Endothelial cell of umbilical vein (primary cell): ENCODE measurements around the gene ATF6B. TPM values are rescaled to one million over a fixed set of nuclear protein-coding genes. Genes with fewer than 3 reads are reported as not detected.

ENCODE experiments used
- BruUV-seq: library from RNA; stranded (reverse); fragments of 400-500 nt; replicated peaks from 2 replicates; lab custom pipeline; 2021; lab: Mats Ljungman, UMichigan
- CTCF ChIA-PET: fragments of 300-600, 350-600 bp; sonication (Branson Sonifier 250); formaldehyde crosslinking; loops from one replicate; lab custom pipeline; 2021; ENCODE audit warnings: antibody characterized with exemption, inconsistent platforms; lab: Charles Lee
- POLR2A ChIA-PET: fragments of 300-600, 350-600 bp; sonication (Branson Sonifier 250); formaldehyde crosslinking; loops from one replicate; lab custom pipeline; 2021; ENCODE audit warnings: antibody characterized with exemption, inconsistent platforms; lab: Charles Lee
- DNase-seq: peaks from one replicate; pipeline ENCODE4 v3.0.0-alpha.2; 2011; ENCODE audit warnings: low read depth, low spot score
- FAIRE-seq: peaks from 2 replicates; lab custom pipeline; 2011; peaks lifted over from hg19 to GRCh38; lab: Jason Lieb, UNC
- H2AFZ ChIP-seq: 2 replicates; pipeline ENCODE4 v1.6.0; 2012; ENCODE audit warnings: low read depth, low read length, control low read depth, inconsistent platforms
- H3K27ac ChIP-seq: 2 replicates; pipeline ENCODE4 v1.5.1; 2011; ENCODE audit warnings: low read depth, mild to moderate bottlenecking, control low read depth, low read length, moderate library complexity; ENCODE audit not compliant: insufficient read depth
- H3K27me3 ChIP-seq, 2 experiments: 2 replicates each; pipeline versions ENCODE4 v1.6.0 to v1.6.1; 2011; ENCODE audit warnings: low read length in 2 of 2, mixed read lengths in 1 of 2; ENCODE audit not compliant: control insufficient read depth in 2 of 2, insufficient read depth in 2 of 2
- H3K36me3 ChIP-seq, 2 experiments: 2 replicates in 1 of 2; 3 replicates in 1 of 2; pipeline ENCODE4 v1.5.1; 2011; ENCODE audit warnings: low read length in 2 of 2, mild to moderate bottlenecking in 1 of 2, moderate library complexity in 1 of 2; ENCODE audit not compliant: control insufficient read depth in 2 of 2, insufficient read depth in 2 of 2; ENCODE audit errors: extremely low read depth in 1 of 2
- H3K4me1 ChIP-seq: 3 replicates; pipeline ENCODE4 v1.5.1; 2011; ENCODE audit warnings: mild to moderate bottlenecking, low read length; ENCODE audit not compliant: control insufficient read depth, insufficient read depth; ENCODE audit errors: extremely low read depth
- H3K4me2 ChIP-seq: 2 replicates; pipeline ENCODE4 v1.6.1; 2011; ENCODE audit warnings: low read length, control low read depth, mixed read lengths; ENCODE audit not compliant: insufficient read depth
- H3K4me3 ChIP-seq, 3 experiments: fragments of 200-600 bp in 1 of 3; sonication (generic), shearing (Covaris generic) in 1 of 3; replicated peaks in 1 of 3; 2 replicates each; pipeline ENCODE4 v1.5.1; 2011 to 2016; ENCODE audit warnings: control low read depth in 3 of 3, low read length in 3 of 3, mild to moderate bottlenecking in 2 of 3, inconsistent platforms in 1 of 3, low read depth in 1 of 3, moderate library complexity in 1 of 3; ENCODE audit not compliant: insufficient read depth in 1 of 3
- H3K79me2 ChIP-seq: 2 replicates; pipeline ENCODE4 v1.6.0; 2012; ENCODE audit warnings: low read length, inconsistent platforms; ENCODE audit not compliant: control insufficient read depth, insufficient read depth
- H3K9ac ChIP-seq: replicated peaks from 2 replicates; pipeline ENCODE3; 2011; ENCODE audit warnings: low read length, control low read depth; ENCODE audit not compliant: insufficient read depth; ENCODE audit errors: extremely low read depth
- H3K9me1 ChIP-seq: replicated peaks from 3 replicates; pipeline ENCODE4 v1.6.0; 2011; ENCODE audit warnings: mild to moderate bottlenecking, low read length; ENCODE audit not compliant: control insufficient read depth, insufficient read depth; ENCODE audit errors: extremely low read depth
- H3K9me3 ChIP-seq: replicated peaks from 2 replicates; pipeline ENCODE4 v1.5.1; 2012; ENCODE audit warnings: low read length, inconsistent platforms; ENCODE audit not compliant: control insufficient read depth, insufficient read depth
- H4K20me1 ChIP-seq: replicated peaks from 2 replicates; pipeline ENCODE3; 2011; ENCODE audit warnings: mild to moderate bottlenecking, low read length; ENCODE audit not compliant: control insufficient read depth, insufficient read depth; ENCODE audit errors: extremely low read depth
- EZH2 ChIP-seq: IDR thresholded peaks from 2 replicates; pipeline ENCODE4 v1.6.1; 2012; ENCODE audit warnings: borderline replicate concordance, low read depth, mild to moderate bottlenecking, moderate library complexity, low read length, inconsistent platforms; ENCODE audit not compliant: severe bottlenecking
- FOS ChIP-seq: IDR thresholded peaks from 2 replicates; pipeline ENCODE4 v1.6.1; 2011; ENCODE audit warnings: mild to moderate bottlenecking, low read length, moderate library complexity, borderline replicate concordance; ENCODE audit not compliant: insufficient read depth
- GATA2 ChIP-seq: IDR thresholded peaks from 2 replicates; pipeline ENCODE4 v1.7.0; 2011; ENCODE audit warnings: low read depth, mild to moderate bottlenecking, moderate library complexity, mixed read lengths, low read length; ENCODE audit not compliant: insufficient read length, insufficient read depth
- JUN ChIP-seq: IDR thresholded peaks from 2 replicates; pipeline ENCODE4 v1.6.1; 2011; ENCODE audit warnings: borderline replicate concordance, low read depth; ENCODE audit not compliant: insufficient read length, insufficient read depth
- MYC ChIP-seq: IDR thresholded peaks from one replicate; pipeline ENCODE4 v1.6.1; 2011; ENCODE audit warnings: mild to moderate bottlenecking, low read depth, low read length
- POLR2A ChIP-seq: IDR thresholded peaks from 2 replicates; pipeline ENCODE4 v1.6.1; 2012; ENCODE audit warnings: low read depth, mild to moderate bottlenecking, control low read depth, low read length
- POLR2AphosphoS5 ChIP-seq: IDR thresholded peaks from 2 replicates; pipeline ENCODE4 v1.6.1; 2012; ENCODE audit warnings: low read depth, mild to moderate bottlenecking, control low read depth, low read length, moderate library complexity; ENCODE audit not compliant: insufficient read depth
- dilution Hi-C: fragments of 300-500 bp; cut with MboI; formaldehyde crosslinking; loops from one replicate; pipeline ENCODE4 v1.15.0; 2019; ENCODE audit warnings: low sequenced_read_pairs; ENCODE audit not compliant: extremely low pct_ligation_motif_present
- intact Hi-C: fragments of 100-400 bp; cut with micrococcal nuclease; formaldehyde crosslinking; loops from one replicate; pipeline ENCODE4 v1.10.0; 2022
- polyA plus RNA-seq, 4 experiments: library from polyadenylated mRNA; depleted of rRNA in 3 of 4; stranded (reverse) in 3 of 4; unstranded in 1 of 4; fragments of >200 nt; gene quantifications; 2 replicates each; pipeline versions ENCODE4 v1.2.1 to v1.2.3, GENCODE V29; 2011 to 2012; ENCODE audit warnings: missing spikeins in 1 of 4
- total RNA-seq: library from RNA; stranded (reverse); gene quantifications from 2 replicates; pipeline ENCODE4 v1.2.3, GENCODE V29; 2021
- TF ChIP-seq, protein P1 (sequence below), 2 donors: IDR thresholded peaks; 1 replicate in 1 of 2; 2 replicates in 1 of 2; pipeline ENCODE4 v1.5.1; 2011; ENCODE audit warnings: low read length in 2 of 2, mild to moderate bottlenecking in 2 of 2, moderate library complexity in 2 of 2, control low read depth in 1 of 2, inconsistent platforms in 1 of 2, low read depth in 1 of 2; ENCODE audit not compliant: insufficient read depth in 1 of 2; ENCODE audit errors: extremely low read depth in 1 of 2
- TF ChIP-seq, protein P2 (sequence below): IDR thresholded peaks from 2 replicates; pipeline ENCODE4 v1.6.1; 2011; ENCODE audit not compliant: insufficient read depth, insufficient read length

Gene ATF6B
- total and polyA plus RNA-seq, 2 donors (not counting 3 experiments of a cell fraction or from before 2014, with no cell fraction given), result 106 to 115 TPM

DNA sequence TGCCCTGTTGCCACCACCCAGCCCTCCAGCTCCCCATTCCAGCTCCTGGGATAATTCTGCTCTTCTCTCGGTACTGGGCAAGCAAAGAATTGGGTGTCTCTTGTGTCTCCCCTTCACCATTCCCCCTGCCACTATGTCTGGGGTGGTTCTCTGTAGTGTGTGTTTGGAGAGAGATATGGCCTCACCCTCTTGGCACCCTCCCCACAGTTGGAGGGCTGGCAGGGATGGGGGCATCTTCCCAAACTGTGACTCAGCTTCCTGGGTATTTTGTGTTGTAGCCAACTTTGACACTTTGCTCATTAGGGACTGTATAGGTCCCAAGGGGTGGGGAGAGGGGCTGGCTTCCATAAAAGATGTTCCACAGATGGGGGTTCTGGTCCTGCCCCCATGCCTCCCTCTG, 20.6 kb downstream of the ATF6B start:
- no peak for FAIRE-seq
- dilution Hi-C loops, result no loop called here
- Histone ChIP-seq H2AFZ (no peak overlapping the region), H3K36me3 (no peaks in the 10 kb centered on the region), H3K4me1 (no peaks in the 10 kb centered on the region), H3K27me3 (peaks cover 17 to 18% of the 10 kb centered on the region in 2 experiments), H4K20me1 (no peaks in the 10 kb centered on the region), H3K4me3 (no peak overlapping the region), H3K4me2 (no peak overlapping the region), H3K9me1 (no peaks in the 10 kb centered on the region), H3K9me3 (no peaks in the 10 kb centered on the region), H3K9ac (no peak overlapping the region), H3K79me2 (no peaks in the 10 kb centered on the region), H3K27ac (no peak overlapping the region)
- TF ChIP-seq GATA2, result no peak
- no peak for TF ChIP-seq EZH2
- TF ChIP-seq, protein P1, sequence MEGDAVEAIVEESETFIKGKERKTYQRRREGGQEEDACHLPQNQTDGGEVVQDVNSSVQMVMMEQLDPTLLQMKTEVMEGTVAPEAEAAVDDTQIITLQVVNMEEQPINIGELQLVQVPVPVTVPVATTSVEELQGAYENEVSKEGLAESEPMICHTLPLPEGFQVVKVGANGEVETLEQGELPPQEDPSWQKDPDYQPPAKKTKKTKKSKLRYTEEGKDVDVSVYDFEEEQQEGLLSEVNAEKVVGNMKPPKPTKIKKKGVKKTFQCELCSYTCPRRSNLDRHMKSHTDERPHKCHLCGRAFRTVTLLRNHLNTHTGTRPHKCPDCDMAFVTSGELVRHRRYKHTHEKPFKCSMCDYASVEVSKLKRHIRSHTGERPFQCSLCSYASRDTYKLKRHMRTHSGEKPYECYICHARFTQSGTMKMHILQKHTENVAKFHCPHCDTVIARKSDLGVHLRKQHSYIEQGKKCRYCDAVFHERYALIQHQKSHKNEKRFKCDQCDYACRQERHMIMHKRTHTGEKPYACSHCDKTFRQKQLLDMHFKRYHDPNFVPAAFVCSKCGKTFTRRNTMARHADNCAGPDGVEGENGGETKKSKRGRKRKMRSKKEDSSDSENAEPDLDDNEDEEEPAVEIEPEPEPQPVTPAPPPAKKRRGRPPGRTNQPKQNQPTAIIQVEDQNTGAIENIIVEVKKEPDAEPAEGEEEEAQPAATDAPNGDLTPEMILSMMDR (IDR thresholded peaks at IDR 0.05; ENCODE audit: extremely low read depth in 1 of 2, insufficient read depth in 1 of 2, low read depth in 1 of 2, low read length in 2 of 2), result no peak
- TF ChIP-seq, protein P2, sequence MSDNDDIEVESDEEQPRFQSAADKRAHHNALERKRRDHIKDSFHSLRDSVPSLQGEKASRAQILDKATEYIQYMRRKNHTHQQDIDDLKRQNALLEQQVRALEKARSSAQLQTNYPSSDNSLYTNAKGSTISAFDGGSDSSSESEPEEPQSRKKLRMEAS, result no peak
- TF ChIP-seq POLR2A, result no peak
- TF ChIP-seq FOS, result no peak
- TF ChIP-seq POLR2AphosphoS5, result no peak
- TF ChIP-seq MYC, result no peak
- no peak for TF ChIP-seq JUN
- intact Hi-C loops, result no loop called here
- BruUV-seq, result no TSS peak
- no peak for DNase-seq
- CTCF ChIA-PET, result interaction anchor here (2.4 kb wide), 1 partner anchor 14 kb away, joined by 6 read pairs; no protein-coding TSS in a partner anchor
- POLR2A ChIA-PET, result no interaction called here
